Stimulated activated naive CD8-positive, alpha-beta T cell treated with anti-CD3 and anti-CD28 coated beads, Interleukin-15, Interleukin-2, amounts not matched to agents 100 U/mL and 50 U/mL, for 24 hours (primary cell): Measurements from ENCODE around the gene LECT2.

Experiments
- ATAC-seq: fragments of 150-1000 bp; cut with Tn5 transposase; one replicate; pipeline ENCODE4 v1.10.0; 2021
- DNase-seq: peaks from one replicate; pipeline ENCODE4 v3.0.0; 2021

LECT2 gene

DNA sequence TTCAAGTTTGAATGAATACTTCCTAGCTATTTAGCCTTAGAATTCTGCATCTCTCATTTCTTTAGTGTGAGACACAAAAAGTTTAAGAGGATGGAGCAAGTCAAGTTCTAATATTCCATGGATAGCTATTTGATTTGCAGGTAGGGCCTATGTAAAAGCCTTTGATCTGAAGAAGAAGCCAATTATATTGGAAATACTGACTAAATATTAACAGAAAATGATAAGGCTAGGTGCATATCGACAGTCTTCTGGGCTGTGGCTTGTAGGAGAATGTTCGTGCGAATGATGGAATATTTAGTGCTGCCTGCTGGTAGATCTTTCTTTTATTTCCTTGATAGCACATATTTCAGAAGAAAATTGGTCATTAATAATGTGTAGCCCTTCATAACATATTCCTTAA lies at the start of gene LECT2:
LECT2 (minus strand) TSS at position 85 of the 400 bp plus-strand sequence. CDS start 150 bp downstream, outside the sequence.
- no peak for DNase-seq
- ATAC-seq: no peak

DNA sequence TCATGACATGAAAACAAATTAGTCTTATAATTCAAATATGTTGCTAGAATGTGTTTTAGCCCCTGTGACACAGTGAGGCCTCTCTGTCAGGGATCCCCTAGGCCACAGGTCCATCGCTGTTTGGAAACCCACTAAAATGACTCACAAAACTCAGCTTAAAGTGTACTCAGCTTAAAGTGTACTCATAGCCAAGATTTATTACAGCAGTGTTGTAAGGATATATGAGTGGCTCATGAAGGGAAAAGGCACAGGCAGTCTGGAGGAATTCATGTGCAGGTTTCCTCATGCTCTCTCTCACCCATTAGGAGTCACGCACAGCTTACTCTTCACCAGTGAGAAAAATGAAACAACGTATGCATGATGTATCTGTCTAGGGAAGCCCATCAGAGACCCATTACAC lies 49.7 kb upstream of the LECT2 start:
- DNase-seq (no peak), ATAC-seq (no peak)

DNA sequence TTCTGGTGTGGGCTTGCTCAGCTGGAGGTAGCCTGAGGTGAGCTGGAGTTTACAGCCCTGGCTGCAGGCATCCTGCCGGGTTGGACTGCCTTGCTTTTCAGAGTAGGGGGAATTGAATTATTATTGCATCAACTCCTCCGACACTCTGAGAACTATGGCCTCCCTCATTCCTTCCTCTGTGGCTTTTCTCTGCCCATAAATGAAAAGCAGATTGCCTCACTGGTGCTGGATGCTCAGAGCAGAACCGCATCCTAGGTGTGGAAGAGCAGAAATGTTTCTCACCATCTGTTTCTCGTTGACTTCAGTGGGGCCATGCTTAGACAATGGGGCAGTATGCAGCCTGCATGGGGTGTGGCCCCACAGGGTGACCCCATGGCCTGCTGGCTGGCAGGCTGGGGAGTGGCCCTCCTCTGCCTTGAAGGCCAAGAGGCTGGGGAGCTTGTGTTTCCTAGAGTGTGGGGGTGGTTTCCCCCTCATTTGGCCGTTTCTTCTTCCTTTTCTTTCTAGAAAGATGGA lies 46.7 kb upstream of the LECT2 start:
- ATAC-seq (no peak), DNase-seq (no peak)

- DNase-seq (no peak), ATAC-seq (no peak)
These were observed 46.1 kb upstream of the LECT2 start for GRCh38 chr5:136000932-136001331.

- DNase-seq: no peak
- ATAC-seq: no peak
These were observed 45.4 kb upstream of the LECT2 start for GRCh38 chr5:136000147-136000546.

GRCh38 chr5:135999406-136000139 lies 44.8 kb upstream of the LECT2 start:
- no peak for DNase-seq
- ATAC-seq: no peak

- DNase-seq: no peak
- no peak for ATAC-seq
These were observed 44.1 kb upstream of the LECT2 start for GRCh38 chr5:135998889-135999288.

GRCh38 chr5:135997673-135998335 lies 43.0 kb upstream of the LECT2 start:
- ATAC-seq: no peak
- DNase-seq: no peak

GRCh38 chr5:135996611-135997010 lies 41.8 kb upstream of the LECT2 start:
- DNase-seq: no peak
- ATAC-seq: no peak

DNA sequence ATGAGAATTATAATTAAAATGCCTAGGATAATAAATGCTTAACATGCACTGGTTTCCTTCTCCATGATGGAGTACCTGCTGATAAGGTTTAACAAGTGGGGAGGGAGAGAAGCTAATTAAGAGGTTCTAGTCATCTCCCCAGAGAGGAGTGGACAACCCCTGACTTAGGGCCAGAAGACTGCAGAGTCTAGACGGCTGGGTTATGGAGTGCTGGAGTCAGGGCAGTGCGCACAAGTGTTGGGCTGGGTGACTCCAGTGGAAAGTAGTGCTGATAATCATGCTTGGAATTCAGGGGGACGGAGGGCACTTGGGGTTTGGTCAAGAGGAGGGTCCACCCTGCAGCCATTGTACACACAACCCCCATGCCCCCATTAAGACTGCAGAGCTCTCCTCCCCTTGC lies 41.2 kb upstream of the LECT2 start:
- DNase-seq (no peak), ATAC-seq (no peak)

- ATAC-seq (no peak), DNase-seq (no peak)
These were observed 39.3 kb upstream of the LECT2 start for GRCh38 chr5:135993880-135994636.

GRCh38 chr5:135993335-135993879 lies 38.6 kb upstream of the LECT2 start:
- no peak for DNase-seq
- ATAC-seq: no peak

DNA sequence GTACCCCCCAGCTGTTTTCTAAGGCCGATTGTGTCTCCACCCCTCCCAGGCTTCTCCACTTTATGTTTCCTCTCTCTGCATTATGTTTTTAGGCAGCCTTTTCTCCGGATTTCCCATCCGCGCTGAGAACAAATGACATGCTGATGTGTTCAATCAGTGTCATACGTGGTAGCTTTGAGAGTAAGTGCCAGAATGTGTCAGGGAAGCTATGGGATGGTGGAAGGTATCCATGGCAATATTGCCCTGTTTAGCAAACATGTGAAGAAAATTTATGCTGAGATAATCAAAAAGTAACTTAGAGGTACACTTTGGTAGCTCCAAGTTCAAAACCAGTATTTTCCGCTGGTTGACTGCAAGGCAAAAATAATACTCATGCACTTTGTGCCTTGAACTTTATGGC lies 36.6 kb upstream of the LECT2 start:
- ATAC-seq (no peak), DNase-seq (no peak)

DNA sequence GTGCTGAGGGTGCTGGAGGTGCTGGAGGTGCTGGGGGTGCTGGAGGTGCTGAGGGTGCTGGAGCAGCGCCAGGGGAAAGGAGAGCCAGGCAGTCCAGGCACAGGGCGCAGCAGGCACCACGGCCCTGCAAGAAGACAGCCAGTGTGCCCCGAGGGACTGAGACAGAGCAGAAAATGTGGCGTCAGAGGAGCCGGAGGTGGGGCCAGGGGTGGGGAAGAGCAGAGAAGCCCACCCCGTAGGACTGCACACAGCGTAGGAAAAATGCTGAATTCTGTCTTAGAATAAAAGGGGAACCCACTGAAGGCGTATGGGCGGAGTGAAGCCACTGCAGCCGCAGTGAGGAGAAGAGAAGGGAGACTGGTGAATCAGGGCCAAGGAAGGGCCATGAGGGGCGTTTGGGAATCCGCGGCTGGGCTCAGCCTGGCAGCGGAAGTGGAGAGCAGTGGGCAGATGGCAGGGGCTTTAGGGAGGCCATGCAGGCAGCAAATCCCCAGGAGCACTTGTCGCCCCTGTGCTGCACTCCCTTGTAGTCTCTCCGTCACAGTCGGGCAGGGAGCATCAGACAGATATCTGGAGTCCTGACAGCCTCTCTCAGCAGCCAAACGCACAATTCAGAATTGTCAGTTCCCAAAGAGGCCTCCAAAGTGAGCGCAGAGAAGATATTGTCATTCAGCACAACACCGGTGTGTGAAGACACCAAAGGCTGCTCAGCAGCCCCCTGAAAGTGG lies 35.9 kb upstream of the LECT2 start:
- ATAC-seq: no peak

GRCh38 chr5:135989686-135990085 lies 34.9 kb upstream of the LECT2 start:
- no peak for DNase-seq
- ATAC-seq: no peak

More for the DNA sequence above, 35.9 kb upstream of the LECT2 start:
- no peak for DNase-seq

GRCh38 chr5:135988546-135988945 lies 33.8 kb upstream of the LECT2 start:
- DNase-seq (no peak), ATAC-seq (no peak)

- DNase-seq (no peak), ATAC-seq (no peak)
These were observed 32.2 kb upstream of the LECT2 start for GRCh38 chr5:135986891-135987401.

DNA sequence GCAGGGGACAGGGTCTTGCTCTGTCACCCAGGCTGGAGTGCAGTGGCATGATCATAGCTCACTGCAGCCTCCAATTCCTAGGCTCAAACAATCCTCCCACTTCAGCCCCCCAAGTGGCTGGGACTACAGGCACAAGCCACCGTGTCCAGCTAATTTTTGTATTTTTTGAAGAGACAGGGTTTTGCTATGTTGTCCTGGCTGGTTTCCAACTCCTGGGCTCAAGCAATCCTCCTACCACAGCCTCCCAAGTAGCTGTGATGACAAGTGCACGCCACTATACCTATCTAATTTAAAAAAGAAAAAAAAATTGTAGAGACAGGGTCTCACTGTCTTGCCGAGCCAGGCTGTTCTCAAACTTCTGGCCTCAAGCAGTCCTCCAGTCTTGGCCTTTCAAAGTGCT lies 31.6 kb upstream of the LECT2 start:
- DNase-seq: no peak
- ATAC-seq: no peak

DNA sequence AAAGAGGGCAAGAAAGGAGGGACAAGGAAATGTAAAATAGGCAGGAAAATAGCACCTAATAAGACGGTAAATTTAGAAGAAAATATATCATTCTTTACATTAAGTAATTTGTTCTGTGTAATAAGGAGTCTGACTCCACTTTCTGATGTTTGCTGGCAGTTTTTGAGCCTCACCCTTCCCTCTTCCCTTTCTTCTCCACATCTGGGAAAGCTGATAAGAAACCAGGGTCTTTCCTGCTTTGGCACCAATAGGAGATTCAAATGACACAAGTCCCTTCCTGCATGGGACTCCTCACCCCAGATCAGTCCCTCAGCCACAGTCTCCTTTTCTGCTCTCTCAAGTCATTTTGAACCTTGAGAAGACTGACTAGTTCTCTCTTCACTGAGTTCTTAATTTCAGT lies 31.2 kb upstream of the LECT2 start:
- ATAC-seq: no peak
- DNase-seq: no peak

GRCh38 chr5:135980620-135981019 lies 25.8 kb upstream of the LECT2 start:
- ATAC-seq (no peak), DNase-seq (no peak)

GRCh38 chr5:135979510-135979909 lies 24.7 kb upstream of the LECT2 start:
- no peak for ATAC-seq
- DNase-seq: no peak

GRCh38 chr5:135978993-135979392 lies 24.2 kb upstream of the LECT2 start:
- no peak for ATAC-seq
- no peak for DNase-seq
